ENCODE results near the gene URB1.

DNA sequence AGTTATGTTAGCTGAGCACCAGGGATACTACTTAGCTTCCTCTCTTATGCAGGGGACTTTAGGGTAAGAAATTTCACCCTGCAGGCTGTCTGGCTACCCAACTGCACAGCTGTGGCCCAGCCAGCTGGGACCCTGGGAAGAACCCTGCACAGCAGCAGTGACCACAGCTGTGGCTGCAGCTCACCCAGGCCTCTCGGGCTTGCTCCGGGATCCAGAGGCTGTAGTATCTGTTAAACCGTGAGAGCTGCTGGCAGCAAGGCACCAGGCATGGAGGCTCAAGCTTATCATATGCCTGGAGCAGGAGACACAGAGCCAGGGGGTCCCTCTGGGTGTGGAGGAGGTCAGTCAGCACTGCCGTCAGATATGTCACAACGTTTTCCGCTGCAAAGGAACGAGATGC lies 40.3 kb downstream of the URB1 start:
- TF ChIP-seq CTCF (IDR thresholded peaks at IDR 0.05): no peak
- TF ChIP-seq POLR2AphosphoS5 (IDR thresholded peaks at IDR 0.05): no peak
- no peak for TF ChIP-seq POLR2A (IDR thresholded peaks at IDR 0.05)

Data from transverse colon (tissue), 4 donors.